HepG2 (cell line): ENCODE data around the gene SGCG. TPM values are rescaled to one million over a fixed set of nuclear protein-coding genes. Genes with fewer than 3 reads are reported as not detected.

ENCODE experiments used
- ATAC-seq: fragments of 200-7000 bp; cut with Tn5 transposase; 3 replicates; pipeline ENCODE4 v1.9.1; 2020; ENCODE audit warnings: mild to moderate bottlenecking, moderate library complexity
- BruUV-seq: library from RNA; stranded (reverse); fragments of 400-500 nt; replicated peaks from 2 replicates; lab custom pipeline; 2021; lab: Mats Ljungman, UMichigan
- CTCF ChIA-PET: fragments of 300-600 bp; formaldehyde crosslinking; extraction: SDS; loops from one replicate; lab custom pipeline; 2021; ENCODE audit warnings: low total read pairs, inconsistent platforms, low intra/inter-chr PET ratio; lab: Yijun Ruan, JAX
- POLR2A ChIA-PET: fragments of 350-600 bp; sonication (Branson Sonifier 250); formaldehyde crosslinking; loops from one replicate; lab custom pipeline; 2020; ENCODE audit warnings: antibody characterized with exemption, inconsistent platforms; lab: Yijun Ruan, JAX
- DNase-seq: peaks from one replicate; pipeline ENCODE4 v3.0.0-alpha.2; 2015; ENCODE audit warnings: low spot score
- FAIRE-seq: peaks from 3 replicates; lab custom pipeline; 2011; peaks lifted over from hg19 to GRCh38; lab: Jason Lieb, UNC
- H2AFZ ChIP-seq: one replicate; pipeline ENCODE4 v1.6.1; 2011; ENCODE audit warnings: low read length, inconsistent platforms
- H3K27ac ChIP-seq: fragments of 300-600 bp; 3 replicates; pipeline ENCODE4 v1.8.0; 2011; ENCODE audit warnings: mixed run types, mild to moderate bottlenecking, mixed read lengths, low read length, inconsistent platforms; ENCODE audit not compliant: insufficient read depth; ENCODE audit errors: extremely low read length
- H3K27me3 ChIP-seq, 2 experiments: fragments of 200-600 bp in 1 of 2; 2 replicates in 1 of 2; 3 replicates in 1 of 2; pipeline versions ENCODE4 v1.6.0 to v1.8.0; 2011; ENCODE audit warnings: low read length in 2 of 2, mild to moderate bottlenecking in 2 of 2, moderate library complexity in 2 of 2, inconsistent platforms in 1 of 2; ENCODE audit not compliant: insufficient read depth in 2 of 2, control insufficient read depth in 1 of 2
- H3K36me3 ChIP-seq, 2 experiments: fragments of 200-600 bp in 1 of 2; replicated peaks in 1 of 2; 2 replicates in 1 of 2; 3 replicates in 1 of 2; pipeline versions ENCODE4 v1.5.1 to v1.8.0; 2011; ENCODE audit warnings: low read length in 2 of 2, inconsistent platforms in 1 of 2; ENCODE audit not compliant: insufficient read depth in 2 of 2, control insufficient read depth in 1 of 2
- H3K4me1 ChIP-seq: 2 replicates; pipeline ENCODE4 v1.5.1; 2012; ENCODE audit warnings: low read length, inconsistent platforms; ENCODE audit not compliant: insufficient read depth
- H3K4me2 ChIP-seq: 2 replicates; pipeline ENCODE4 v1.6.0; 2011; ENCODE audit warnings: low read depth, low read length, inconsistent platforms
- H3K4me3 ChIP-seq, 3 experiments: fragments of 200-600 bp in 1 of 3; sonication (generic), shearing (Covaris generic) in 1 of 3; replicated peaks in 1 of 3; 2 replicates each; pipeline ENCODE4 v1.5.1; 2011 to 2016; ENCODE audit warnings: low read length in 3 of 3, inconsistent platforms in 2 of 3, low read depth in 2 of 3, mild to moderate bottlenecking in 2 of 3, control low read depth in 1 of 3, mixed read lengths in 1 of 3; ENCODE audit not compliant: insufficient read depth in 1 of 3
- H3K79me2 ChIP-seq: one replicate; pipeline ENCODE4 v1.6.1; 2011; ENCODE audit warnings: low read length, inconsistent platforms; ENCODE audit not compliant: insufficient read depth
- H3K9ac ChIP-seq: 2 replicates; pipeline ENCODE4 v1.6.0; 2011; ENCODE audit warnings: mild to moderate bottlenecking, low read depth, low read length, inconsistent platforms; ENCODE audit not compliant: insufficient read depth
- H3K9me3 ChIP-seq: 2 replicates; pipeline ENCODE4 v1.5.1; 2012; ENCODE audit warnings: mild to moderate bottlenecking, low read length
- H4K20me1 ChIP-seq: 2 replicates; pipeline ENCODE4 v1.6.0; 2011; ENCODE audit warnings: inconsistent platforms, mild to moderate bottlenecking, low read length, moderate library complexity; ENCODE audit not compliant: insufficient read depth
- ARHGAP35 ChIP-seq: sonication (generic); formaldehyde crosslinking; IDR thresholded peaks from 2 replicates; pipeline ENCODE4 v1.9.0; 2022; ENCODE audit warnings: mild to moderate bottlenecking, inconsistent platforms, moderate library complexity, missing genetic modification reagents, borderline replicate concordance
- ATRX ChIP-seq: sonication (generic); formaldehyde crosslinking; IDR thresholded peaks from 2 replicates; pipeline ENCODE4 v1.4.0; 2020; ENCODE audit warnings: missing genetic modification reagents, borderline replicate concordance
- CREM ChIP-seq, 2 experiments: sonication (generic) in 1 of 2; formaldehyde crosslinking in 1 of 2; IDR thresholded peaks; 2 replicates each; pipeline versions ENCODE4 v1.4.0 to v1.6.1; 2016 to 2020; ENCODE audit warnings: antibody characterized with exemption in 1 of 2, mild to moderate bottlenecking in 1 of 2, missing genetic modification reagents in 1 of 2
- EED ChIP-seq: sonication (generic); formaldehyde crosslinking; IDR thresholded peaks from 2 replicates; pipeline ENCODE4 v1.5.0; 2020; ENCODE audit warnings: mild to moderate bottlenecking, missing genetic modification reagents
- RERE ChIP-seq: IDR thresholded peaks from 2 replicates; pipeline ENCODE4 v1.6.1; 2016; ENCODE audit warnings: low read depth, missing genetic modification reagents, missing compliant biosample characterization
- SMC3 ChIP-seq: IDR thresholded peaks from 2 replicates; pipeline ENCODE4 v1.6.1; 2011; ENCODE audit warnings: low read length, improper control_type of control experiment
- SRF ChIP-seq: IDR thresholded peaks from 2 replicates; pipeline ENCODE4 v1.6.1; 2011; ENCODE audit warnings: mild to moderate bottlenecking, low read depth, low read length, moderate library complexity
- ZBTB44 ChIP-seq: sonication (generic); formaldehyde crosslinking; IDR thresholded peaks from 2 replicates; pipeline ENCODE4 v1.4.0; 2020; ENCODE audit warnings: missing genetic modification reagents
- ZIK1 ChIP-seq: sonication (generic); formaldehyde crosslinking; IDR thresholded peaks from 2 replicates; pipeline ENCODE4 v1.5.0; 2020; ENCODE audit warnings: mild to moderate bottlenecking, low read depth, missing genetic modification reagents, borderline replicate concordance
- ZNF264 ChIP-seq: sonication (generic); formaldehyde crosslinking; IDR thresholded peaks from 2 replicates; pipeline ENCODE4 v1.4.0; 2020; ENCODE audit warnings: missing genetic modification reagents
- ZNF333 ChIP-seq: sonication (generic); formaldehyde crosslinking; IDR thresholded peaks from 2 replicates; pipeline ENCODE4 v1.4.0; 2020; ENCODE audit warnings: mild to moderate bottlenecking, missing genetic modification reagents, borderline replicate concordance
- ZNF430 ChIP-seq: sonication (generic); formaldehyde crosslinking; IDR thresholded peaks from 2 replicates; pipeline ENCODE4 v1.9.0; 2021; ENCODE audit warnings: mild to moderate bottlenecking, missing genetic modification reagents
- ZNF703 ChIP-seq: sonication (generic); formaldehyde crosslinking; IDR thresholded peaks from 2 replicates; pipeline ENCODE4 v1.5.1; 2020; ENCODE audit warnings: missing genetic modification reagents, mild to moderate bottlenecking, moderate library complexity, borderline replicate concordance
- ZSCAN9 ChIP-seq: IDR thresholded peaks from 2 replicates; pipeline ENCODE4 v1.6.1; 2016; ENCODE audit warnings: borderline replicate concordance
- WGBS: methylation state at CpG from one replicate; pipeline ENCODE4 v1.1.6; 2017; ENCODE audit warnings: low lambda C conversion rate; 5-methylcytosine and 5-hydroxymethylcytosine counted together
- in situ Hi-C: cut with HindIII; loops from 2 replicates; pipeline ENCODE4 v1.10.0; 2017; ENCODE audit warnings: low pct_unique_long_range_greater_than_20kb; ENCODE audit not compliant: extremely low pct_ligation_motif_present
- intact Hi-C: fragments of 100-400 bp; cut with micrococcal nuclease; formaldehyde crosslinking; loops from one replicate; pipeline ENCODE4 v1.10.0; 2022; ENCODE audit not compliant: unreplicated experiment
- polyA plus RNA-seq, 8 experiments: library from polyadenylated mRNA; depleted of rRNA in 3 of 8; stranded (reverse) in 7 of 8; unstranded in 1 of 8; fragments of >200 nt; fragmentation: Illumina TruSeq in 4 of 8; extraction: Trizol in 4 of 8; gene quantifications; 2 replicates each; pipeline versions ENCODE4 v1.2.1 to v1.2.3, GENCODE V29; 2011 to 2016; ENCODE audit warnings: low read depth in 4 of 8, missing spikeins in 1 of 8, mixed read lengths in 1 of 8; ENCODE audit not compliant: insufficient read depth in 1 of 8
- total RNA-seq, 5 experiments: library from RNA; depleted of rRNA; stranded (reverse); fragments of >200 nt; fragmentation: Illumina TruSeq; extraction: Trizol; gene quantifications; 2 replicates each; pipeline ENCODE4 v1.2.3, GENCODE V29; 2016; ENCODE audit warnings: low read depth in 1 of 5

Gene SGCG
- total and polyA plus RNA-seq, 2 of the 13 experiments (the other 11 are each of a cell fraction or from before 2014, with no cell fraction given) = not detected

GRCh38 chr13:23344931-23345595, 164.3 kb downstream of the SGCG start:
- Histone ChIP-seq H3K4me3 (no peak overlapping the region), H3K36me3 (peaks cover 2 to 26% of the 10 kb centered on the region in 2 experiments; a peak in 3 of 5 replicates), H3K27ac (no peak overlapping the region), H3K9ac (no peak overlapping the region), H3K4me2 (no peak overlapping the region), H4K20me1 (no peaks in the 10 kb centered on the region), H3K27me3 (no peaks in the 10 kb centered on the region), H3K9me3 (no peaks in the 10 kb centered on the region), H3K79me2 (no peaks in the 10 kb centered on the region), H3K4me1 (peaks cover 20% of the 10 kb centered on the region), H2AFZ (no peak overlapping the region)
- ChIA-PET CTCF (no interaction called here), POLR2A (no interaction called here)
- ATAC-seq = no peak
- no TSS peak for BruUV-seq
- WGBS = over 99% methylated on average over 4 of the region's 4 CpGs
- DNase-seq = no peak
- intact Hi-C loops (no loop called here), in situ Hi-C loops (no loop called here)
- TF ChIP-seq ZNF703 (no peak), ZNF333 (CRISPR knock-in tag) (no peak), ZIK1 (CRISPR knock-in tag) (no peak), SRF (no peak), CREM (IDR thresholded peaks at IDR 0.05) (no peak), CREM (CRISPR knock-in tag; IDR thresholded peaks at IDR 0.05) (no peak), ZNF264 (no peak), EED (CRISPR knock-in tag) (no peak), SMC3 (no peak), ARHGAP35 (no peak), ZBTB44 (CRISPR knock-in tag) (no peak), ZNF430 (CRISPR knock-in tag) (no peak), ZSCAN9 (CRISPR knock-in tag) (no peak), RERE (CRISPR knock-in tag) (no peak), ATRX (CRISPR knock-in tag) (no peak)
- no peak for FAIRE-seq
